Effector memory CD8-positive, alpha-beta T cell (primary cell): ENCODE measurements around the gene PRKCZ.

ENCODE experiments used
- ATAC-seq: fragments of 150-1000 bp; cut with Tn5 transposase; replicated peaks from 2 replicates; pipeline ENCODE4 v1.10.0; 2021; ENCODE audit warnings: mild to moderate bottlenecking, moderate library complexity
- DNase-seq, 3 experiments: peaks; one replicate each; pipeline ENCODE4 v3.0.0; 2021
- H3K27ac Mint-ChIP-seq, 2 donors: one replicate each; pipeline ENCODE4 v1.8.0; 2022; ENCODE audit warnings: mild to moderate bottlenecking in 2 of 2, mixed read lengths in 2 of 2, moderate library complexity in 2 of 2
- H3K27me3 Mint-ChIP-seq, 2 donors: one replicate each; pipeline ENCODE4 v1.8.0; 2022; ENCODE audit warnings: mixed read lengths in 2 of 2
- H3K36me3 Mint-ChIP-seq: one replicate; pipeline ENCODE4 v1.8.0; 2022; ENCODE audit warnings: mild to moderate bottlenecking, moderate library complexity, mixed read lengths; ENCODE audit not compliant: insufficient read depth
- H3K4me1 Mint-ChIP-seq, 2 donors: one replicate each; pipeline ENCODE4 v1.8.0; 2022; ENCODE audit warnings: low read depth in 2 of 2, mixed read lengths in 2 of 2
- H3K4me3 Mint-ChIP-seq, 2 donors: one replicate each; pipeline ENCODE4 v1.8.0; 2022; ENCODE audit warnings: mild to moderate bottlenecking in 2 of 2, mixed read lengths in 2 of 2, moderate library complexity in 2 of 2
- H3K9me3 Mint-ChIP-seq, 2 donors: one replicate each; pipeline ENCODE4 v1.8.0; 2022; ENCODE audit warnings: mixed read lengths in 2 of 2

PRKCZ gene

DNA sequence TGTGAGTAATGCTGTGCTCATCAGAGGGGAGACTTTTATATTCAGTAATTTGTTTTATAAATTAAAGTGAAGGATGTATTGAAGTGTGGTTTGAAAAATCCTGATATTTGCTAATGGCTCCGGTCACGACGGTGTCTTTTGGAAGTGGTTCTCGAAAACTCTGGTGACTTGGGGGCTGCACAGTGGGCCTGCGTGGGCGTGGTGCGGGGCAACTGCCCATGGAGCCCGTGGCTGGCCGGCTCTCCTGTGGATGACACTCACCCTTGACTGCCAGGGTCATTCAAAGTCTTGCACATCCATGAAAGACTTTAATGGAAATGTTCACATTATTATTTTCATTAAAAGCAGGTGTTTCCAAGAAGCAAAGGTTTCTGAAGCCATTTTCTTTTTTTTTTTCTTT, 136.7 kb downstream of the PRKCZ start:
- peaks cover 36% of the 10 kb centered on the region for H3K36me3 Mint-ChIP-seq
- no peak for DNase-seq
- peak overlapping the region in 1 of 2 donors; percentile 35 for H3K27ac Mint-ChIP-seq
- H3K27me3 Mint-ChIP-seq = no peaks in the 10 kb centered on the region
- no peak for ATAC-seq
- H3K4me1 Mint-ChIP-seq = peaks cover 0 to 9% of the 10 kb centered on the region in 2 donors
- H3K4me3 Mint-ChIP-seq = no peak overlapping the region
- no peaks in the 10 kb centered on the region for H3K9me3 Mint-ChIP-seq

DNA sequence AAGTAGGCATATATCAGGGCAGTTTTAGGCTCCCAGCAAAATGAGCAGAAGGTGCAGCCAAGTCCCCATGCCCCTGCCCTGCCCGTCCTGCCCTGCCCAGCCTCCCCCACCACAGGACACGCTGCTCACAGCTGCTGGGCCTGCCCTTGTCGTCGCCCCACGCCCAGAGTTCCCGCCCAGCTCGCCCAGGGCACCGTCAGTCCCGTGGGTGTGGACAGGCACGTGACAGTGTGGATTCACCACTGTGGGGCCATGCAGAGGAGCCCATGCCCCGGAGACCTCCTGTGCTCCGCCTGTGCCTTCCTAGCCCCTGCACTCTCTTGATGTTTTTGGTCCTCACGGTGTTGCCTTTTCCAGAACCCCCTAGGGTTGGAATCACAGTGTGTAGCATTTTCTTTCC, 137.4 kb downstream of the PRKCZ start:
- no peaks in the 10 kb centered on the region for H3K27me3 Mint-ChIP-seq

DNA sequence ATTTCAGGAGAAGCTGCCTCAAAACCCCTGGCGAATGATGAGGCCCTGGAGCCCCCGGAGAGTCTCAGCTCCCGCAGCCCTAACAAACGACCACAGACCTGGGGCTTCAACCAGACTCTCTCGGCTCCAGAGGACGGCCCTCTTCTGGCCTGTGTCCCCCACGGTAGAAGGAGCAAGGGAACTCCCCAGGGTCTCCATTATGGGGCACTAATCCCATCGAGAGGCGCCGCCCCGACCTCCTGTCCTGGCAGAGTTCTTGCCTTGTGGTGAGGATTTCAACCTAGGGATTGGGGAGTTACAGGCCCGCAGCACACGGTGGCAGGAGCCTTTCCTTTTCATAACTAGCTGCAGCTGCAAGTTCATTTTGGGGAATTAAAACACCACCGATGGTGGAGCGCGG, 138.1 kb downstream of the PRKCZ start:
- no peak for ATAC-seq
- Mint-ChIP-seq H3K27me3 (no peaks in the 10 kb centered on the region), H3K27ac (peak overlapping the region; percentile 35 to 96), H3K9me3 (no peaks in the 10 kb centered on the region), H3K4me1 (peaks cover 0 to 9% of the 10 kb centered on the region in 2 donors), H3K36me3 (peaks cover 31% of the 10 kb centered on the region), H3K4me3 (peak overlapping the region in 1 of 2 donors; percentile 75)
- no peak for DNase-seq

More for the DNA sequence above, 137.4 kb downstream of the PRKCZ start:
- Mint-ChIP-seq H3K27ac (peak overlapping the region; percentile 35 to 96), H3K4me3 (no peak overlapping the region), H3K36me3 (peaks cover 32% of the 10 kb centered on the region), H3K9me3 (no peaks in the 10 kb centered on the region), H3K4me1 (peaks cover 0 to 9% of the 10 kb centered on the region in 2 donors)
- DNase-seq (no peak), ATAC-seq (no peak)

DNA sequence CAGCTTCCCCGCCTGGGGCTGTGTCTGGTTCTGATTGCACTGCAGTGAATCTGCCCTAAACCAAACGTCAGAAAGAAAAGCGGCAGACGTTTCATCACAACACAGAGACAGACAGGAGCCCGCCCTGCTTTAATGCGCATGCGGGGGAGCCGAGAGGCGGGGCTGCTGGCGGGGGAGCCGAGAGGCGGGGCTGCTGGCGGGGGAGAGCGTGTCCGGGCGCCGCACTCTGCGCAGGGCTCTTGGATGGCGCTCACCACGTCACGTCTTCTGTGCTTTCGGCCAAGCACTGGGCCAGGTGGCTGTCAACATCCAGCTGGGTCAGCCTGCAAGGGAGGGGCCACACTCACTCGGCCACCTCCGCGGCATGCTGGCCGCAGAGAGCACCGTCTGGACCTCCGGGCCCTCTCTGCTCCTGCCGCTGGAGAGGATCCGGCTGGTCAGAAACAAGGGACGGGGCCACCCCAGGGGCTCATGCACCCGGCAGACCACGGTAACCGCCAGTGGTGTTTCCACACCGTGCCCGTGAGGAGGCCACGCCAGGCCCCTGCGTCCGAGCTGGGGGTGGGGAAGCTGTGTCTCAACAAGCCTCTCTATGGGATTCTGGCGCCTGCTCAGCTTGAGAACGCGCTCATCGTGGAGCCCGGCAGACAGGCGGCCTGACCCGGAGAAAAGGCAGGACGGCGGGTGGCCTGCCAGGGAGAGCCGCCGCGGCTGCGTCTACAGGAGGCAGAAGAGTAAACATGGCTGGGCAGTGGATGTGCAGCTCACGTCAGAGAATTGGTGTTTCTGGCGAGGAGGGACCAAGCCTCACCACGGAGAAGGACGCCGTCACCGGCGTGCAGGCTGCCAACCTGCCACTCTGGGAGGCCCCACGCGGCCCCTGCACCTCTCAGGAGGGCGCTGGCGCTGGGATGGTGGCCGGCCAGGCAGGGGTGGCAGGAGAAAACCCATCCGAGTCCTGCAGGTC, 139.5 kb downstream of the PRKCZ start:
- no peaks in the 10 kb centered on the region for H3K27me3 Mint-ChIP-seq
- H3K4me3 Mint-ChIP-seq = peak overlapping the region; percentile 68 to 75
- H3K27ac Mint-ChIP-seq = peak overlapping the region; percentile 96 to 98
- peak; percentile 91 to 93 (median 91) for DNase-seq
- peaks cover 4 to 13% of the 10 kb centered on the region in 2 donors for H3K4me1 Mint-ChIP-seq
- ATAC-seq = peak; percentile 87
- H3K36me3 Mint-ChIP-seq = peaks cover 29% of the 10 kb centered on the region
- no peaks in the 10 kb centered on the region for H3K9me3 Mint-ChIP-seq

DNA sequence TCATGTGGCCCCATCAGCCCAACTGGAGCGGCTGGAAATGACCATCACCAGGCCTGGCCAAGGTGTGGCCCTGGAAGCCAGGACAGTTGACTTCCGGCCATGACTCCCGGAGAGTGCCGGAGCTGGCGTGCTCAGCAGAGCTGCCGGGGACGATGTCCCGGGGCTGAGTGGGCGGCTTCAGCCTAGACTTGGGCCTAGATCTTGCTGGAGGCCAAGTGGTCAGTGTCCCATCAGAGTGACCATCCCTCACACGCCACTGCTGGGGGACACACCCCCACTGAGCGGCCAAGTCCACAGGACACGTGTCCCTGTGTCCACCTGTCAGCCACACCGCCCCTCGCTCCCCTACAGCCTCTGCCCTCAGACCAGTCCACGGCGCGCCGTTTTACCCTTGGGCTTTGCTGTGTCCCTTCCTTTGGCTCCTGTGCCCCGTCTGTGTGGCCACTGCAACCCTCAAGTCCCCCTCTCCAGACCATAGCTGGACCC, 140.3 kb downstream of the PRKCZ start:
- H3K27me3 Mint-ChIP-seq = no peaks in the 10 kb centered on the region
- no peak for ATAC-seq
- peak overlapping the region in 1 of 2 donors; percentile 73 for H3K4me3 Mint-ChIP-seq
- no peaks in the 10 kb centered on the region for H3K9me3 Mint-ChIP-seq
- H3K4me1 Mint-ChIP-seq = peaks cover 4 to 13% of the 10 kb centered on the region in 2 donors
- DNase-seq = no peak
- H3K27ac Mint-ChIP-seq = peak overlapping the region; percentile 86 to 88
- peaks cover 25% of the 10 kb centered on the region for H3K36me3 Mint-ChIP-seq

DNA sequence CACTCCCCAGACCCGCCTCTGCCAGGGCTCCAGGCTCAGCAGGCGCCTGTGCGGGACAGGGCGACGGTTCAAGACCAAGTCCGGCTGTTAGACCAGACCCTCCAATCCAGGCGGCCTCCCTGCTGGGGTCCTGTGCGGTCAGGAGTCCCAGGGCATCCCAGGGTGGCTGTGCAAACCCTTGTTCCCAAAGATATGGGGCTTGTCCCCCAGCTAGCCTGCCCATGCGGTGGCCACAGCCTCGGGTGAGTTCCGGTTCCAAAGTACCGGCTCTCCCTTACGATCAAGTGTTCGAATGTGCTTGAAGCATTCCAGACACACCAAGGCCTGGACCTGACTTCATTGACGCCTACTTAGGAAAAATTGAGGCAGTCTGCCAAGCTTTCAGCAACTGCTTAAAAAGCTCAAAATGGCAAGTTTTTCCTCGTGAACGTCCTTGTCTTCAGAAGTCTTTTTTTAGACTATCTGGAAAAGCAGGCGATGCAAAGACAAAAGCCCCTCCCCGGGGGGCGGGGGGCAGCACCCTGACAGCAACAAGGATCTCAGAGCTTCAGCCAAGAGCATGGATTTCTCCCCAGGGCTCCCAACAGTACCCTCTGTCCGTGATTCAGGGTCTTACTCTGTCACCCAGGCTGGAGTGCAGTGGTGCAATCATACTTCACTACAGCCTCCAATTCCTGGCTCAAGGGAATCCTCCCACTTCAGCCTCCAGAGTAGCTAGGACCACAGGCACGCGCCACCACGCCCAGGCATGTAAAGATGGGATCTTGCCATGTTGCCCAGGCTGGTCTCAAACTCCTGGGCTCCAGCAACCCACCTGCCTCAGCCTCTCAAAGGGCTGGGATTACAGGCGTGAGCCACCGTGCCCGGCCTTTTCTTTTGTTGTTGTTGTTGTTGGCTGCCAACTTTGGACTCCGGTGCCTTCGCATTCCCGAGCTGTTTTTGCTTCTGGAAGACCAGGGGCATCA, 142.1 kb downstream of the PRKCZ start:
- Mint-ChIP-seq H3K4me3 (peak overlapping the region in 1 of 2 donors; percentile 9), H3K27me3 (no peaks in the 10 kb centered on the region), H3K36me3 (peaks cover 21% of the 10 kb centered on the region), H3K27ac (peak overlapping the region; percentile 38 to 46), H3K4me1 (peaks cover 4 to 13% of the 10 kb centered on the region in 2 donors), H3K9me3 (no peaks in the 10 kb centered on the region)
- DNase-seq (no peak), ATAC-seq (no peak)

DNA sequence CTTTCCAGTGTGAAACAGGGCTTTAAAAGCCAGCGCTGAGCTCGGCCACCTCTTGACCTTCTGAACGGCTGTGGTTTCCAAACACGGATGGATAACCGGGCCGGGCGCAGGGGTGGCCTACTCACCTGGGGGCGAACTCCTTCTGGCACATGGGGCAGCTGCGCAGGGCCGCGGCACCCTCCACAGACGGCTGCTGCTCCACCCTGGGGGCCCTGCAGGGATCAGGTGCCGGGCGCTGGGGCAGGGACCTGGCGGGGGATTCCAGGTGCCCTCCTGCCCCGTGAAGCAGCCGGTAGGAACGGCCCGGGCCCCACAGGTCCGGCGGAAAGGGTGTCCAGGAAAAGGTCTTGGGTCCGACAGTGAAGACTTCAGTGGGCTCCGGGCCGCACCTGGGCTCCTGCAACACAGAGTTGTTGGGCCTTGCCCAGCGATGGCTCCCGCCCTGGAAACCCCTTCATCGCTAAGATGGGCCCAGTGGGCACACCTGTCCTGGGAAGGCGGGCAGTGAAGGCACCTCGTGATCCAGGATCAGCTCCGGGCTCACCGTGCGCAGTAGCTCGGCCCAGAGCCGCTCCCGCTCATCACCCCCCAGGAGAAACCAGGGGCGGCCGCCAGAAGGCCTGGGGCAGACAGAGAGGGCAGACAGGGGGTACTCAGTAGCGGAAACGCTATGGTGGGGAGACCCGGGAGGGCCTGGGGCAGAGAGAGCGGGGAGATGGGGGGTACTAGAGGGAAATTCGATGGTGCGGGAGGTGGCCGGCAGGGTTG, 143.5 kb downstream of the PRKCZ start:
- peak overlapping the region; percentile 80 to 81 for H3K4me3 Mint-ChIP-seq
- DNase-seq = no peak
- H3K36me3 Mint-ChIP-seq = peaks cover 18% of the 10 kb centered on the region
- no peaks in the 10 kb centered on the region for H3K9me3 Mint-ChIP-seq
- peak overlapping the region; percentile 71 to 80 for H3K27ac Mint-ChIP-seq
- H3K27me3 Mint-ChIP-seq = no peaks in the 10 kb centered on the region
- no peak for ATAC-seq
- H3K4me1 Mint-ChIP-seq = peaks cover 4 to 18% of the 10 kb centered on the region in 2 donors

DNA sequence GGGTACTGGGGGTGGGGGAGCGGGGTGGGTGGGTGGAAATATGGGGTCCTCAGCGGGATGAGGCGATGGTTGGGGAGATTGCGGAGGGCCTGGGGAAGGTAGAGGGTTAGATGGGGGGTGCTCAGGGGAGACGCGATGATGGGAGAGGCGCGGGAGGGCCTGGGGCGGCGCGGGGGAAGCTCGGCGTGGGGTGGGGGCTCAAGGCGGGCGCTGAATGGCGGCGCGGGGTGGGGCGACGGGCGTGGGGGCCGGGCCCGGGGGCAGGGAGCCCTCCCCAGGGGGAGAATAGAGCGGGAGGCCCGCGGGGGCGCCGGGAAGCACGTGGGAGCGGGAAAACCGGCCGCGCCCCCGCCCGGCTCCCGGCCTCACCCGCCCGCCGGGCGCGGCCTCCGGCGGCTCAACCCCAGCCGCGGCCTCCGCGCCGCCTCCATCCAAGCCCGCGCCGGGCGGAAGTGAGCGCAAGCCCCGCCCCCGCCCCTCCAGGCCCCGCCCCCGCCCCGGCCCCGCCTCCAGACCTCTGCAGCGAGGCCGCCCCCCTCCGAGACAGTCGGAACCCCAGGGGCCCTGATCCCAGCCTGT, 144.2 kb downstream of the PRKCZ start, which contains the start of gene FAAP20:
Gene FAAP20 (minus strand): TSS at position 454 of the 579 bp plus-strand sequence. CDS start 23 bp downstream, at position 431.
- H3K36me3 Mint-ChIP-seq = peaks cover 16% of the 10 kb centered on the region
- peak within 1 kb of the TSS; percentile 83 to 86 for H3K4me3 Mint-ChIP-seq
- no peaks in the 10 kb centered on the region for H3K27me3 Mint-ChIP-seq
- H3K9me3 Mint-ChIP-seq = no peaks in the 10 kb centered on the region
- DNase-seq (no peak), ATAC-seq (peak; percentile 56)
- H3K27ac Mint-ChIP-seq = peak within 1 kb of the TSS; percentile 95
- H3K4me1 Mint-ChIP-seq = peaks cover 6 to 21% of the 10 kb centered on the region in 2 donors

DNA sequence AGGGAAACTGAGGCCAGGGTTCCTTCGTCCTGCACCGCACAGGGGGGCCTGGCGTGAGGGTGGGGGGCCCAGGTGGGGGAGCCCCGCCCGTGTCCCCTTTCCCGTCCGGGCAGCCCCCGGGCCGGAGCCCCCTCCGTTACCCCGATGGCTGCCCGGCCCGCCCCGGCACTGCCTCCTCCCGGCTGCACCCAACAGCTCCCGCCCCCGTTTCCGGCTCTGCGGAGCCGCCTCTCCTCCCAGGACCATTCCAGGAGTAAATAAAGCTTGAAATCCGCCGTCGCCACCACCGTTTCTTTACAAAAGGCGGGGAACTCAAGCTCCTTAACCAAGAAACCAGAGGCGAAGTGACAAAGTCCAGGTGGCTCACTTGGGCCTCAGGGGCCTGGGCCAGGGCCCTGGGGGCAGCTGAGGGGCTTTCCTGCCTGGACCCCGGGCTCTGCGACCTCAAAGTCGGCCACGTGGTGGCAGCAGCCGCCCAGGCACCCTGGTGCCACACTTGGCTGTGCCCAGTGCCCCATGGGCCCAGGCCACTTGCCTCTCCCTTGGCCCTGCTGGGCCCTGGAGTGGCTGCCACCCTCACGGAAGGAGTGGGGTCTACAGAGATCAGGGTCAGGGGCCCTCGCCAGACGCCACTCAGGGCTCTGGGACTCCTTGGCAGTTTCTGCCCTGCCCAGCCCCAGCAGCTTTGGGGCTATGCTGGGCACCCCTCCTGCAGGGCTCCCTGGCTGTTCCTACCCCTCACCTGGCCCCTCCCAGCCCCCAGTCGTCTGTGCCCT, 144.9 kb downstream of the PRKCZ start:
- peak overlapping the region; percentile 95 for H3K27ac Mint-ChIP-seq
- peak overlapping the region; percentile 83 to 86 for H3K4me3 Mint-ChIP-seq
- no peaks in the 10 kb centered on the region for H3K9me3 Mint-ChIP-seq
- peaks cover 18% of the 10 kb centered on the region for H3K36me3 Mint-ChIP-seq
- H3K4me1 Mint-ChIP-seq = peaks cover 11 to 27% of the 10 kb centered on the region in 2 donors
- no peaks in the 10 kb centered on the region for H3K27me3 Mint-ChIP-seq
- DNase-seq (peak; percentile 85 to 93 (median 87)), ATAC-seq (peak; percentile 74)

DNA sequence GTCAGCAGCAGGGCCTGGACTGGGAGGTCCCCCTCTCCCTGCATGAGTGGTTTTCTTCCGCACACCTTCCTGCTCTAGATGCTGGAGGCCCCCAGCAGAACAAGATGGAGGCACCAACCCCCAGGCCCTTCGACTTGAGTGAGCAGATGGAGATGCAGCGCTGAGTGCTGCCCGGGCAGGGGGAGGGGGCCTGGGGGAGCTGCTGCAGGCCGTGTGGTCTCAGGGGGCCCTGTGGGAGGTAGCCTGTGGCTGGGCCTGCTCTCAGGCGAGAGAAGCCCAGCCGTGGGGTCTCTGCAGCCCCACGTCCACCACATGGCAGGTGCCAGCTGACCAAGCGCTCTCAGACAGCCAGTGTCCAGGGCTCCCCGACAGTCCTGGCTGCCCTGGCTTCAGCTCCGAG, 145.6 kb downstream of the PRKCZ start:
- peaks cover 19% of the 10 kb centered on the region for H3K36me3 Mint-ChIP-seq

DNA sequence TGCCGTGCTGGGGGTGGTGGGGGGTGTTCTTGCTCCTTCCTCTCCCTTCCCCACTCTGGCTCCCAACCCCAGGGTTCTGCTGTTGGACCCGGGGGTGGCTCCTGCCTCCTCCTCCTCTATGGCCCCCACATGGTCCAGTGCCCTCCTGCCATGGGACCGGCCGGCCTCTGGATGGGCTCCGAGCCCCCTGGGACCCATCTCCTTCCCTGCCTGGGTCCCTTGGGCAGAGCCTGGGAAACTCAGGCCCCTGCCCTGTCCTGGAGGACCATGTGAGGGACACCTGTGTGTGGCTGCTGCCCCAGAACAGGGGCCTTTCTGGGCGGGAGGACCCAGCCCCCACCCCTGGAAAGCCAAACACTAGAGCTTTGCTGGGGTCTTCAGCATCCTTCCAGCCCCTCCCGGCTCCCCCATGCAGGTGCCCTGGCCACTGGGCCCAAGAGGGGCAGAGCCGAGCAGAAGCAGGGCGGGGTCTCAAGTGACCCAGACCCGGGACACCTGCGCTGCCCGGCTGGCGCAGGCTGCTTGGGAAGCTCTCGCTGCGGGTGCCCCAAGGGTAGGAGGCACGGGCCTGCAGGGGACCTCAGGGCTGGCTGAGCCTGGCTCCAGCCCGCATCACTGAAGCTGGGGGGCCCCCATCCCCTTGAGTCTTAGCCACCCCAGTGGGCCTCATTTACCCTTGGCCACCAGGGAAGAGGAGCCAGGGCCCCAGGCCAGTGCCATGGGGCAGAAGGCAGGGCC, 146.9 kb downstream of the PRKCZ start:
- H3K4me3 Mint-ChIP-seq = no peak overlapping the region
- no peaks in the 10 kb centered on the region for H3K27me3 Mint-ChIP-seq

More for the DNA sequence above, 145.6 kb downstream of the PRKCZ start:
- ATAC-seq = no peak
- Mint-ChIP-seq H3K4me1 (peaks cover 11 to 28% of the 10 kb centered on the region in 2 donors), H3K27ac (peak overlapping the region; percentile 95), H3K4me3 (peak overlapping the region in 1 of 2 donors; percentile 86), H3K27me3 (no peaks in the 10 kb centered on the region), H3K9me3 (no peaks in the 10 kb centered on the region)
- no peak for DNase-seq

More for the DNA sequence above, 146.9 kb downstream of the PRKCZ start:
- ATAC-seq (no peak), DNase-seq (no peak)
- peaks cover 11 to 23% of the 10 kb centered on the region in 2 donors for H3K4me1 Mint-ChIP-seq
- peak overlapping the region in 1 of 2 donors; percentile 81 for H3K27ac Mint-ChIP-seq
- H3K36me3 Mint-ChIP-seq = peaks cover 17% of the 10 kb centered on the region
- no peaks in the 10 kb centered on the region for H3K9me3 Mint-ChIP-seq
